Hematopoietic multipotent progenitor cell treated with erythropoietin and hydrocortisone succinate and interleukin-3 and kit ligand, for 6 days (in vitro differentiated cells): ENCODE measurements around the gene ESPNL.

Experiments used
- DNase-seq: peaks from one replicate; pipeline ENCODE4 v3.0.0-alpha.2; 2015

Gene ESPNL

GRCh38 chr2:238143239-238143951, 43.3 kb downstream of the ESPNL start:
- DNase-seq, result peak; percentile 12

- no peak for DNase-seq
Measured at GRCh38 chr2:238144262-238144661, 44.1 kb downstream of the ESPNL start.

DNA sequence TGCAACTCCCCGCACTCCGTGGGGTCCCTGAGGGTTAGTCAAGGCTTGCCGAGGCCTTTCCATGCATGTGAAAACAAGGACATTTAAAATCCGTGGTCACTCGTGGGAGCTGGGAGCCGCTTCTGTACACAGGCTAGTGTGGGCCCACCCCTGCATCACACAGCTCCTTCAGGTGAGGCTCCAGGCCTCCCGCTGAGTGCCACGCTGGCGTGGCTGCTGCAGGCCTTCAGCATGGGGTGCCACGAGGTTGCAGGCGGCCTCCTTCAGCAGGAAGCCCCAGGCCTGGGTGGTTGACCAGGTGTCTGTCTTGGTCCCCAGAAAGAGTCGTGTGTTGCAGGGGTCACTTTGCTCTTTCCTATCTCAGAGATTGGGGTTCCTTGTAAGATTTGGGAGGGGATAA, 44.9 kb downstream of the ESPNL start:
- no peak for DNase-seq

- no peak for DNase-seq
Measured at GRCh38 chr2:238145851-238146250, 45.7 kb downstream of the ESPNL start.

DNA sequence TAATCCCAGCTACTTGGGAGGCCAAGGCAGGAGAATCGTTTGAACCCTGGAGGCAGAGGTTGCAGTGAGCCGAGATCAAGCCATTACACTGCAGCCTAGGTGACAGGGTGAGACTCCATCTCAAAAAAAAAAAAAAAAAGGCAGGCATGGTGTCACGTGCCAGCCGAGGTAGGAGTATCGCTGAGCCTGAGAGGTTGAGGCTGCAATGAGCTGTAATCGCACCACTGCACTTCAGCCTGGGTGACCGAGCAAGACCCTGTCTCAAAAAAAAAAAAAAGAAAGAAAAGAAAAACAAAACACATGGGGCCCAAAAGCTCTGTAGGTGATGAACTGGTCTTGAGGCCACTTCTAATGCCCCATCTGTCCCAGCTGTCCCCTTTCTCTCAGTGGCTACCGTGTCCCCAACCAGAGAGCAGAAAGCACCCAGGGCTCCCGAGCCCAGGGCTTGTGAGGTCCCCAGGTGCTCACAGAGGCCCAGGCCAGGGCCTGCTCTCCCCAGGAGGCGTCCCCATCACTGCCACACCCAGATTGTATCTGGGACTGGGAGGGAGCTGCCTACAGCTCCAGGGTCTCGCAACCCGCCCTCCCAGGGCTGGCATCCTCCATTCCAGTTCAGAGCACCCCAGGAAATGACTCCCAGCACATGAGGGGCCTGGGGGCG, 46.9 kb downstream of the ESPNL start:
- DNase-seq, result peak; percentile 16

- no peak for DNase-seq
Measured at GRCh38 chr2:238148981-238149380, 48.8 kb downstream of the ESPNL start.

GRCh38 chr2:238149841-238150572, 49.9 kb downstream of the ESPNL start:
- DNase-seq, result no peak

GRCh38 chr2:238150686-238151085, 50.5 kb downstream of the ESPNL start:
- DNase-seq, result no peak

- DNase-seq, result no peak
Measured at GRCh38 chr2:238151205-238151604, 51.1 kb downstream of the ESPNL start.

DNA sequence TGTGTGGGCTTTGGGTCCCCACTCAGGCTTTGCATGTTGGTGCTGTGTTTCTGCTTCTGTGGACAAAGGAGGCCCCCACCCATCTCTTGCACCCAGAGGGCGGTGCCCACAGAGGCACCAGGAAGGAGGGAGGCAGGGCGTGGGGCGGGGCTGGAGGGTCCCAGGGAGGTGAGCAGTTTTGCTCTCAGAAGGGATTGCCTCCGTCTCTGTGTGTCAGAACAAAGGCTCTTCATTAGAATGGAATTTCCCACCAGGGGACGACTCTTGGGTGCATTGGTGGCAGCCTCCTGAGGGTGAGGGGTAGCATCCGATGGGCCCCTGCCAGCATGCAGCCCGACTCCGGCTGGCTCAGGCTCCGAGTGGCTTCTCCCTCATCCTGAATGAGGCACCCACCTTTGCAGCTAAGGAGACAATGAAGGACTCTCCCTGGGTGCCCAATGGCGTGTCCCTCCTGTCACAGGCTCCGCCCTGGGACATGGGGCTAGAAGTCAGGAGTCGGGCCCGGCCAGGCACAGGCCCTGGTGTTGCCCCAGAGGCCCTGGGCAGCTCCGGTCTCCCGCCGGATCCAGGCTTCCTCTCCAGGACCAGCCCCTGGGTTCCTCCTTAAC, 51.6 kb downstream of the ESPNL start:
- DNase-seq, result no peak

GRCh38 chr2:238152771-238153688, 52.9 kb downstream of the ESPNL start:
- DNase-seq, result no peak

DNA sequence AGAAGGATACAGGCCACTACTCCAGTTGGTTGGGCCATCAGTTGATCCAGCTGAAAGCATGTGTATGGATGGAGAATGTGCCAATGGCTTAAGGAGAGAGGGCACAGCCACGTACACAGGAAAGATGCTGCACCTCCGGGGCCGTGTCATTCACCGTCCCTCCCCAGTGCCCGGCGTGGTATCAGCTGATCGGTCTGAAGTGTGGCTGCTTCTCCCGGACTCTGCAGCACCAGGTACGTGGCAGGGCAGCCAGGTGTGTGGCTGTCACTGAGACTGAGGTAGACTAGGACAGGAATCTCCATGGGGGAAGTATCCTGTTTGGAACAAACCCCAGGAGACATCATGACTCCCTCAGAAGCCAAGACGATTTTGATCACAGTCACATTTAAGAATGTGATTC, 54.4 kb downstream of the ESPNL start:
- DNase-seq, result no peak

GRCh38 chr2:238155051-238155760, 55.1 kb downstream of the ESPNL start:
- DNase-seq, result no peak

DNA sequence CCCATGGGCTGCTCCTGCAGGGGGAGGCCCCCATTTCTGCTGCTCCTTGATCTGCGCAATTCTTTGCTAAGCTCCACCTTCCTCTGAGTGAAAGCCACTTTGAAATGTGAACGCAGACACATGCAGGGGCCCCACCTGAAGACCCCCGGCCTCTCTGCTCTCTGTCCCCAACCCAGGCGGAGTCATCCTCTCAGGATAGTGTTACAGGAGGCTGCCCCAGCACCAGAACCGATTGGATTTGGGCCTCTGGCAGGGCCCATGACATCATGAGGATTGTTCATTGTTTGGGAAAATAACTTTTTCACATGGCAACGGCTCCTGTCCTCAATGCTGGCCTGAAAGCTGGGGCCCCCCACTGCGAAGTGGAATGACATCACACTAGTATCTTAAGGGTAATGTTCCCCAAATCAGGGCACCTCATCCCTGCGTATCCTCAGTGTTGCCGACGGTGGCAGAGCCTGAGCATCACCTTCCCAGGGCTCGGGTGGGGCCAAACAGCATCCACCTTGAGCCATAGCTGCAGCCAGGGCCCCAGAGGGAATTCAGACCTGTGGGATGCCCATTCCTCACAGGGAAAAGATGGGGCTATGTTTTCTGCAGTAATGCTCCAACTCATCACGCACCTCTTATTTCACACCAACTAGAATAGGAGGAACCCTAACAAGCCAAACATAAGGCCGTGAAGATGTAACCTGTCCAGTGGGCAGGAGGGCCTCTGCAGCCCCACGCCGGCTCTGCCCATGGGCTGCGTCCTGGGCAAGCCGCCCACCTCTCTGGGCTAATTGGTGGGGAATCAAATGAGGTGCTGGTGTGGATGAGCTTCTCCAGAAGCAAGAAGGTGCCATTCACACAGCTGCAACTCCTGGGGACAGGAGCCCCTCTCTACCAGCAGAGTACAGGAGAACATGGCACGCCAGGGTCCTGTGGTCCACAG, 55.9 kb downstream of the ESPNL start:
- no peak for DNase-seq

DNA sequence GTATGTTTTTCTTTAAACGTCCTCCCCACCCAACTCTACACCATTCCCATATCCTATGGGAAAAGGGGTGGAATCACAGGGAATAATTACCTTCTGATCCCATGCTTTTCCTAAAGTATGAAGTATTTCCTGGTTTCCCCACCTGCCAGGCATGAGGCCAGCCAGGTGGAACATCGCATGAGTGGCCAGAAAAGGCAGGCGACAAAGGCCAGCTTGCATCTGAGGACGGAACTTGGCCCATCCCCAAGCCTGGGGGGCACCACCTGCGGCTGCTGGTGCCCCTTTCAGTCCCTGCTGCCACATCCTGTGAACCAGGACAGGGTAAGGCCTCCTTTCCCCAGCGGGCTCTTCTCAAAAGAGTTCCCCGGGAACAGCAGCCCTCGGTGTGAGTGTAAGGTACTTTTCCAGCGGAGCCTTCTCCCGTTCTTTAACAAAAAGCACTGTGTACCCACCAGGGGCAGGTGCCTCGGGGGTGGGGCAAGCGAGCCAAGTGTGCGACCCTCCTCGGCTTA, 57.4 kb downstream of the ESPNL start:
- no peak for DNase-seq

- DNase-seq, result no peak
Measured at GRCh38 chr2:238158018-238158508, 57.9 kb downstream of the ESPNL start.

DNA sequence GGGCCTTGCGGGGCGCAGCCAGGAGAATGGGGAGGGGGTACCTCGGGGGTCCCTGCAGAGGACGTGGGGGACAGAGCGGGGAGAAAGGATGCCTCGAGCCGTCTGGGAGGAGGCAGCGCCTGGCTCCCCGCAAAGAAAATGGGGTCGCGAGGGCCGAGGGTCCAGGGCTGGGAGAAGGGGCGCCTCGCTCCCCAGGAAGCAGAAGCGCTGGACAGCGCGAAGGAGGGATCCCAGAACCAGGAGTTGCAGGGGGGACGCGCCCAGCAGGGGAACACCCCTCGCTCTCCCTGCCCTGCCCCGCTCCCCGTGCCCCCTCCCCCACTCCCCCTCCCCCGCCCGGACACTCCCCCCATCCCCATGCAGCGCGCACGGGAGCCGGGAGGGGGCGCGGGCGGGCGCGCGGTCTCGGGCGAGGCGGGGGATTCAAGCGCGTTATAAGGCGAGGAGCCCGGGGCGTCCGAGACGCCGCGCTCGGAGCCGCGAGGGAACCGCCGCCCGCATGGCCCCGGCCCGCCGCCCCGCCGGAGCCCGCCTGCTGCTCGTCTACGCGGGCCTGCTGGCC, 58.5 kb downstream of the ESPNL start, which contains the start of gene ERFE:
ERFE (plus strand) TSS at position 462 of the 562 bp plus-strand sequence; CDS start at position 500, 38 bp downstream.
- DNase-seq, result peak; percentile 81

DNA sequence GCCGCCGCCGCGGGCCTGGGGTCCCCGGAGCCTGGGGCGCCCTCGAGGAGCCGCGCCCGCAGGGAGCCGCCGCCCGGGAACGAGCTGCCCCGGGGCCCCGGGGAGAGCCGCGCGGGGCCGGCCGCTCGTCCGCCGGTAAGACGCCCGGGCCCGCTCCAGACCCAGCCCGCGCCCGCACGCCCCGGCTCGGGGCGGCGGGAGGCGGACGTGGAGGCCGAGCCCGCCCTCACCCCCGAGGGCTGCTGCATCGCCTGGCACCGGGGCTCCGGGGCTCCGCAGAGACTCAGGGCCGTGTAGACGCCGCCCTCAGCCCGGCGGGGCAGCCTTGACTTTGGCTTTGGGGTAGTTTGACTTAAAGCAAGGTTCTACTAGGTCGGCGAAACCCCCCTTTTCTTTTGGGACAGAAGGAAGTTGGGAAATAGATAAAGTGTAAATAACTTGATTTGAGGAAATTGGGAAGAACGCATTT, 59.0 kb downstream of the ESPNL start:
- DNase-seq, result peak; percentile 56

DNA sequence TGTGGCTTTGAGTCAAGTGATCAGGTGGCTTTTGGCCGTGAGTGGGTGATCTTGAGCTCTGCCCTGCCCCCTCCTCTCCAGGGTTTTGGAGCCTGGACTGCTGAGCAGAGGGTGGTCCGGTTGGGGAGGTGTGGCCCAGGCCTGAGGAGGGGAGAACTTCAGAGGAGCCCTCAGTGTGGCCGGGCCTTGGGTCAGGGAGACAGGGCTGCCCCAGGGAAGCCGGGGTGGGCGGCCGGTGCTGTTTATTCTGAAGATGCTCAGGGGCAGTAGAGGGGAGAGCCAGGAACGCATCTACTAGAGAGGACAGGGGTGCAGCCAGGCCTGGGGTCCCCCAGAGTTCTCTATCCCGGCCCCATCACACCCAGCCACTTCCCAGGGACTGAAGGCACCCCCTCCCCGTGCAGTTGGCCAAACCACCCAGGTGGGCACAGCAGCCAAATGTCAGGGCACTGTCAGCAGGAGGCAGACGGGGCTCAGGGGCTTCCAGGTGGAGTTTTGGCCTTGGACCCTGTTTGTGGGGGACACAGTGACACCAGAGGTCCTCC, 59.6 kb downstream of the ESPNL start:
- peak; percentile 58 for DNase-seq
